ENCODE results near the gene PKD1L1.

PKD1L1 gene

DNA sequence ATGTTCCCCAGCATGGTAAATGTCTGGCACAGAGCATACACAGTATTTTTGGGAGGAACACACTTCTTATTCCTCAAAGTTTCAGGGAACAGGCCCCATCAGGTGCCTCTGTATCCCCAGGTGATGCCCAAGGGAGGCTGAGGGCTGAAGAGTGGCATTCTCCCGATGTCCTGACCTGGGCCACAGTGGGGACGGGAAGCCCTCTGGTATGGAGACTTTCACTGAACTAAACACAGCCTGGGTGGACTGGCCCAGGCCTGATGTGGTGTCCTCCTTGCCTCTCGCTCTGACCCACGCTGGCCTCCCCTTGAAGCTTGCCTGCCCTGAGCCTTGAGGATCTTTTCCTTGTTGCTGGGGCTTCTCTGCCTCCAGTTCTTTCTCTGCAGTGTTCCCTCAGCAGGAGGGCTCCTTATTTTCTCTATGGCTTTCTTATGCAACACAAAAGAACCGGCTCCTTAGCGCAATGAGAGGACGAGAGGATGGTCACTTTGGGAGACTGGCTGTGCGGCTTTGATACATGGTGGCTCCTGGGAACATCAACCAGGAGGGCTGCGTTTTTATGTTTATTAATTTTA, 208.9 kb downstream of the PKD1L1 start:
- no peak for DNase-seq (ENCODE audit: low read depth in 2 of 3, low spot score in 1 of 3)

DNA sequence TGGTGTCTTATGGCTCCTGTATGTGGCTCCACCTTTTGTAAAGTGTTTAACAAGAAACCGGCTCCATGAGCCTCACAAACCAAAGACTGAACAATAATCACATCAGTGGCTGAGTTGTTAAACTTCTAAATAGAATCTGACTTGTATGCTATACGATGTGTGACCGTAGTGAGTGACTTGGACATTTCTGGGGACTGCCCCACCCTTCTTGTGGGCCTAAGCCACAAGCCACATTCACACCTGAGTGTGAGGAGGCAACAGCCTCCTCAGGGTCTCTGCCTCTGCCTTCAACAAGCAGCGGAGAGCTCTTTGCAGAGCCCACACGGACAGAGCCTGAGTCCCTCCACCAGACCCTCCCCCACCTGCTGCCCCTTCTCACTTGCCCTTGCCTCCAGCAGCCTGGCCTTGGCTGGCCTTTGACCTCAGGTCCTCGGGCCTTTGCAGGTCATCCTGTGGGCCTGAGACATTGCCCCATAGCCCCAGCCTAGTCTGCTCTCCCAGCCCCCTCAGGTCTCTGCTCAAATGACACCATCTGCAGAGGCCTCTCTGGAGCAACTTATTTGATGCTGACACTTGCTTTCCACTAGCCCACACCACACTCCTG, 209.6 kb downstream of the PKD1L1 start:
- no peak for DNase-seq (ENCODE audit: low read depth in 2 of 3, low spot score in 1 of 3)

DNA sequence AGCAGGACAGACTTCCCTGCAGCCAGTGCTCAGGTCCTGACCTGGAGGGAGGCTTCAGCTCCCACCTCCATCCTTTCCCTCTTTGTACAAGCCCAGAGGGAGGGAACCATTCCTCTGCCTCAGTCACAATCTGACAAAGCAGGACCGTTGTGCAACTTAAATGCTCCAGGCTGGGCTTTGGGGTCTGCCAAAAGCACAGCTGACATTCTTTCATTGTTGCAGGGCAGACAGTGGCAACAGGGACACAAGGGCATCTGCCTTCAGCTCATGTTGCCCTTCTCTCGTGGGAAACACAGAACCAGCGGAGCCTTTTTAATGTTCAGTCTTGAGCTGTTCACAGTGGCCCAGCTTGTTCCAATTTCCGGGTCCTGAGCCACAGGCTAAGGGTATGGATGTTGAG, 210.7 kb downstream of the PKD1L1 start:
- DNase-seq (ENCODE audit: low read depth in 2 of 3, low spot score in 1 of 3): no peak

DNA sequence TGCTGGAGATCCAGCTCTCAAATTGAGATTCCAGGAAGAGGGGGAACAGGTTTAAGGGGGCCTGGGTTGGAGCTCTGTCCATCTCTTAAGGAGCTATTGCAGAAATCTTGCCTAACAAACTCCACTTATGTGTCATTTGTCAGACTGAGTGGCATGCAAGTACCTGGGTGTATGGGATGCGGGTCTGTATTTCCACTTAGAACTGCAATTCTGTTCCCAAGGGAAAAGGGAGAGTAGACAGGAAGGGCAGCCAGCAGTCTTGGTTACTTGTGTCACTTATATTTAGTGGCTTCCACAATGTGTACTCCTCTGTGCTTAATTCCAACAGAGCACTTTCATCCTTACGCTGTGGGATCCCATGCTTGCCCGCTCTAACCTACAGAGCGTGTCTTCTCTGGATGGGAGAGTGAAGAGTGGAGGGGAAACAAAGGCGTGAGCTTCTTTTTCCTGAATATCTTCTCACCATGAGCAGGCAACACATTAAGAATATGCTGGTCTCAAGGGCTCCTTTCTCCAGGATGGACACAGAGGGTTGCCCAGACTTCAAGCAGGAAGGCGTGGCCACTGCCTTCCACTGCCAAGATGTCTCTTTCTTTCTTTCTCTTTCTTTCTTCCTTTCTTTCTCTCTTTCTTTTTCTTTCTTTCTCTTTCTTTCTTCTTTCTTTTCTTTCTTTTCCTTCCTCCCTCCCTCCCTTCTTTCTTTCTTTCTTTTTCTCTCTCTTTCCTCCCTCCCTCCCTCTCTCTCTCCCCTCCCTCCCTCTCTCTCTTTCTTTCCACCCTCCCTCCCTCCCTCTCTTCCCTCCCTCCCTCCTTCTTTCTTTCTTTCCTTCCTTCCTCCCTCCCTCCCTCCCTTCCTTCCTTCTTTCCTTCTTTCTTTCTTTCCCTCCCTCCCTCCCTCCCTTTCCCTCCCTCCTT, 212.6 kb downstream of the PKD1L1 start:
- DNase-seq (ENCODE audit: low read depth in 2 of 3, low spot score in 1 of 3): no peak

DNA sequence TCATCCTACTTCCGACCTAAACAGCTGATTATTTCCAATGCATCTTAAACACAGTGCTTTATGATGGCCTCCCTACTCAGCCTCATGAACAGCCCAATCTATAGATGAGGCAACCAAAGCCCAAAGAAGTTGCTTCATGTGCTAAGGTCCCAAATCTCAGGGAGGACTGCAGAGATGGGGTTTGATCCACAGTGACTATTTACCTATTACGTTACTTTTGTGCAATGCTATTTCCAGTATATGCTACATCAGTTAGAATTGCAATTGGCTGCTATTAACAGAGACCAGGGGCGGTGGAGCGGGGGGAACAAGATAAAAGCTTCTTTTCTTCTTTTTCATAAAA, 213.3 kb downstream of the PKD1L1 start:
- DNase-seq (ENCODE audit: low read depth in 2 of 3, low spot score in 1 of 3): no peak

DNA sequence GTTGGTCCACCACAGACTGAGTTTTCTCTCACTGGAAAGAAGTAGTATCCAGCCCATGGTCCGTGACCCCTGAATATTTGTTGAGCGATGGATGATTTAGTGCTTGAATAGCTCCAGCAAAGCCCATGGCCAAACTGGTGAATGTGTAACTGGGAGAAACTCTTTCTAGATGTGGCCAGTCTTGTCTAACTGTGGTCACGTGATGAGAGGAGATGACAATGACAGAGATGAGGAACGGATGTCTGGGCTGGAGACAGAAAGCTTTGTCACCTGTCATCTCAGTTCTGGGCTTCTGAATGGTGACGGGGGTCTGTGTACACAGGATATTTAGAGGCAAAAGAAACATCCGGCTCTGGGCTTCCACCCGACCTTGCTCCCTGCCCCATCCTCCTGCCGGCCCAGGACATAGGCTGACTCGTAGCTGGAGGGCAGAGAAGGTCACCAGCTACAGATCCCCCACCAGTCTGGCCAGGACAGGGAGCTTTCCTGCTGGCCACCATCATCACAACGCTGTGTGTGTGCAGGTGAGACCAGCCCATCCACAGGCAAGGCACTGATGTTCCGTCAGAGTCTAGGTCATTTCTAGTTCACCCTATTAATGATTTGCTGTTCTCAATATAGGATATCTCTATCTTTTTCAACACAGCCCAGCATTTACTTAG, 213.8 kb downstream of the PKD1L1 start:
- no peak for DNase-seq (ENCODE audit: low read depth in 2 of 3, low spot score in 1 of 3)

DNA sequence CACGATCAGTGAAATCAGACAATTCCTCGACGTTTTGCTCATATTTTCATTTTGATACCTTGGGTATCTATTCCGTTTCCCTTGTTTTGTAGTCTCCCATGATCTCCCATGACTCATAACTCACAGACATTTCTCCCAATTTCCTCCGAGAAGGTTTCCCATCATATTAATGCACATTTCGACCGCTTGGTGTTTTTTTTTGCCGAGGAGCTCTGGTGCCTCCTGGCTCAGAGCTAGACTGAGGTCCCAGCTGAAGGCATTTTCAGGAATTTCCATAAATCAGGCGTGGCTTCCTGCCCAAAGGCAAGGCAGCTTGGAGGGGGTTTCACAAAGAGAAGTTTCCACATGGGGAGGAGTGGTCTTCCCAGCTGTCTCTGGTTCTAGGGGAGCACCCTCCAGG, 218.1 kb downstream of the PKD1L1 start:
- DNase-seq (ENCODE audit: low read depth in 2 of 3, low spot score in 1 of 3): no peak

DNA sequence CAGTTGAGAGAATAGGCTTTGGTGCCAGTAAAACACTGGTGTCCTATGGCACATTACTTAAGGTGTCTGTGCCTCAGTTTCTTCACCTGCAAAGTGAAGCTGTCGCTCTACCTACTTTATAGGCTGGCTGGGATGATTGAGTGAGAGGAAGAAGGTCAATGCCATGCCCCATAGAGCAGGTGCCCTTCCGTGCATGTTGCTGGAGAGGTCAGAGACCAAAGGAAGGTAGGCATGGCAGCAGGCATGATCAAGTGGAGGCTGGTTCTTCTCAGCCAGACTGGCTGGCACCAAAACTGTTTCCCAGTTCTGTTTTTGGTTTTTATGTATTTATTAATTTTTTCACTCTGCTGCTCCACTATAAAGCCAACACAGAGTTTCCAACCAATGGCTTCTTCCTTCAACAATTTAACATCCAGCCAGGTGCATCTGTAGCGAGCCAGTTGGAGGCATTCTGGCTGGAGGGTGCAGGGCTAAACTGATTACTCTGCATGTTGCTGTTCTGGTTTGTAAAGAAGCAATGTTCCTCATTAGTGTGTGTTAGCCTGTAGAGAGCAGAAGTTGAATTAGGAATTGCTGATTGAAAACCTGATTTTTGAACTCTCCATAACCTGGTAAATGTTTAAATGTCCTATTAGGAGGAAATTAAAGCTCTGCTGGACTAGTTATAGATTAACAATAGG, 222.1 kb downstream of the PKD1L1 start:
- DNase-seq (ENCODE audit: low read depth in 2 of 3, low spot score in 1 of 3): no peak

DNA sequence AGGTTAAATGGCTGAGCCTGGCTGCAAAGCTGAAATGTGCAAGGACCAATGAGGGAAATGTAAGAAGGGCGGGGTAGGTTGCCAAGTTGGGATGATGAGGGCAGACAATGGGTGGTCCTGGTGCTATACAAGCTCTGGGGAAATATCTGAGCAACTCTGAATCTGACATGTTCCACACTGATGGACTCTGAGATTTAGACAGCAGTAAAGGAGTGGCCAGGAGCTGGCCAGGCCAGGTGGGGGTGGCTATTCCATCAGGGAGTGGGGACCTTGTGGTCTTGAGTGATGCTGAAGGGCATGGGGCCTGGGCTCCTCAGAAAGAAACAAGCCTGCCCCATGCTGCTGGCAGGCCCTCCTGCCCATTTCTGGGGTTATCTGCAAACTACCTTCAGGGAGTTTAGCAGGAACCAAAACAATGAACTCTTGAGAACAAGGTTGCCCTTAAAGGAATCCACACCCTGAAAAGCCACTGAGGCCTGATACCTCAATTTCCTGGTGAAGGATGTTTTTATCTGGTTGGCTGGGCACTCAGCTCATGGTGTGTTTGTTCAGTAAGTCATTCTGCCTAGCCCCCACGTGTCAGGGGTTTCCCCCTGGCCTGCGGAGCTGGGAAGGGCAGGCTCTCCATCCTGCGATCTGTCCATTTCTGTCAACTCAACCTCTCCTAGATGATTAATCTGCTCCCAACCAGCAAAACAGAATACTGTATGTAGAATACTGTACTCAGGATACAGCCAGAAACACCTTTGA, 223.1 kb downstream of the PKD1L1 start:
- DNase-seq (ENCODE audit: low read depth in 2 of 3, low spot score in 1 of 3): no peak

Measured in stimulated activated CD4-positive, alpha-beta T cell treated with anti-CD3 and anti-CD28 coated beads, Interleukin-12 subunit alpha, Interleukin-12 subunit beta, amount 100 ng/mL, for 48 hours (primary cell).